Heart left ventricle (tissue), 16 donors: ENCODE results near the gene GLIS2. TPM values are rescaled to one million over a fixed set of nuclear protein-coding genes. Genes with fewer than 3 reads are reported as not detected.

ENCODE experiments used
- ATAC-seq, 4 donors: fragments of 200-7000 bp; cut with Tn5 transposase; one replicate each; pipeline ENCODE4 v1.9.1; 2020 to 2022; ENCODE audit warnings: moderate library complexity in 4 of 4, mild to moderate bottlenecking in 3 of 4, moderate number of reproducible peaks in 1 of 4
- DNase-seq, 5 donors: peaks; one replicate each; pipeline ENCODE4 v3.0.0-alpha.2; 2020
- H3K27ac ChIP-seq, 12 donors: fragments of 200-600 bp; sonication (generic) in 4 of 12; one replicate each; pipeline versions ENCODE4 v1.5.0 to v1.8.0; 2016 to 2022; ENCODE audit warnings: mild to moderate bottlenecking in 2 of 12
- H3K27me3 ChIP-seq, 9 donors: fragments of 200-600 bp; sonication (generic) in 2 of 9; one replicate each; pipeline versions ENCODE4 v1.5.1 to v1.8.0; 2016 to 2022; ENCODE audit warnings: mild to moderate bottlenecking in 3 of 9
- H3K36me3 ChIP-seq, 9 donors: fragments of 200-600 bp; sonication (generic) in 2 of 9; one replicate each; pipeline versions ENCODE4 v1.5.0 to v1.8.0; 2018 to 2022; ENCODE audit warnings: mild to moderate bottlenecking in 2 of 9
- H3K4me1 ChIP-seq, 12 donors: fragments of 200-600 bp; sonication (generic) in 4 of 12; one replicate each; pipeline versions ENCODE4 v1.5.0 to v1.8.0; 2016 to 2022; ENCODE audit warnings: mild to moderate bottlenecking in 3 of 12
- H3K4me3 ChIP-seq, 12 donors: fragments of 200-600 bp; sonication (generic) in 4 of 12; one replicate each; pipeline versions ENCODE4 v1.5.0 to v1.8.0; 2017 to 2022; ENCODE audit warnings: mild to moderate bottlenecking in 9 of 12, moderate library complexity in 4 of 12
- H3K9me3 ChIP-seq, 12 donors: fragments of 200-600 bp; sonication (generic) in 4 of 12; one replicate each; pipeline versions ENCODE4 v1.5.0 to v1.8.0; 2016 to 2022; ENCODE audit warnings: mild to moderate bottlenecking in 1 of 12
- CTCF ChIP-seq, 12 donors: fragments of 200-600 bp; sonication (generic) in 4 of 12; IDR thresholded peaks; one replicate each; pipeline versions ENCODE4 v1.5.0 to v1.8.0; 2018 to 2022; ENCODE audit warnings: antibody characterized with exemption in 12 of 12, mild to moderate bottlenecking in 5 of 12
- POLR2A ChIP-seq, 2 donors: fragments of 450-650 bp; IDR thresholded peaks; one replicate each; pipeline ENCODE4 v1.6.1; 2017; ENCODE audit warnings: antibody characterized with exemption in 2 of 2, mild to moderate bottlenecking in 2 of 2, moderate library complexity in 2 of 2
- WGBS, 4 donors: extraction: QIAGEN DNeasy Blood & Tissue Kit in 2 of 4; methylation state at CpG; one replicate each; pipeline versions ENCODE4 v1.1.5 to v1.1.7; 2013 to 2018; 5-methylcytosine and 5-hydroxymethylcytosine counted together
- intact Hi-C, 10 donors: fragments of 100-400 bp; cut with DNase I; formaldehyde crosslinking; loops; one replicate each; pipeline versions ENCODE4 v1.11.1 to v1.14.2; 2022
- polyA plus RNA-seq, 2 donors: library from polyadenylated mRNA; stranded (reverse); fragments of 200-250 nt; gene quantifications; one replicate each; pipeline ENCODE4 v1.2.3, GENCODE V29; 2013
- total RNA-seq, 9 donors: library from RNA; depleted of rRNA in 2 of 9; stranded (reverse); fragments of >200 nt in 2 of 9; fragmentation: NEBNext Ultra II Directional in 3 of 9; extraction: Animal tissue kit (Norgen Biotek cat#: 25700) in 3 of 9; gene quantifications; one replicate each; pipeline versions ENCODE4 v1.1.0 to v1.2.4, GENCODE V29; 2016 to 2023
- donor health status: ischemic (EF 13 %, LVEDD 7.1; RV severe dilation, severe dysfunction).
- donor health status: healthy with polysubstance abuse.
- donor health status: DM: no; HTN: yes; CAD: no.
- donor health status: DM: no; HTN: no; CAD: no.
- donor health status: ischemic (EF 25% LVEDD 6.9; RV normal size, moderate dysfunction).
- donor health status: ischemic (EF 25% LVEDD 5.7; RV mildly dilated, moderate dysfunction).
- donor health status: healthy.
- donor health status: DM: yes; HTN: yes; CAD: no.
- donor health status: ischemic (EF 35%, LVEDD 5.7; RV mildly dilated, moderate dysfunction).
- donor health status: nonischemic (EF 11% LVEDD 7.7; RV severe dilation, severe dysfunction).
- donor health status: DM: yes; HTN: yes; CAD: no.
- donor health status: PGD.
- donor health status: ischemic (EF 29% LVEDD 5.4; RV normal size, mild dysfunction).
- donor health status: nonischemic (EF 23%, LVEDD 6.1; RV moderate dilation, normal function).

GLIS2 gene
- total and polyA plus RNA-seq, 11 donors: 7.6 to 23.4 (median 12.7) TPM

- ATAC-seq (peak; percentile 55 to 82 (median 80)), DNase-seq (peak; percentile 82 to 91 (median 85))
- Histone ChIP-seq H3K4me1 (peaks cover 0 to 78% (median 54%) of the 10 kb centered on the region in 12 donors), H3K36me3 (no peaks in the 10 kb centered on the region), H3K27ac (peak within 1 kb of the TSS in 11 of 12 donors; percentile 73 to 89 (median 83)), H3K9me3 (no peaks in the 10 kb centered on the region), H3K27me3 (no peaks in the 10 kb centered on the region), H3K4me3 (peak within 1 kb of the TSS; percentile 34 to 86 (median 64))
- TF ChIP-seq POLR2A (IDR thresholded peaks at IDR 0.05): peak; percentile 89 to 99
- TF ChIP-seq CTCF (IDR thresholded peaks at IDR 0.05): no peak
- intact Hi-C loops: loop anchor here in 1 of 10 donors (2.0 kb wide), 1 partner anchor 17 kb away; no protein-coding TSS in a partner anchor
- 2 to 14% (median 4%) methylated on average over 14 to 50 of the region's 50 CpGs for WGBS, 4 donors
These were observed 55.6 kb downstream of the GLIS2 start, which contains the start of gene VASN for GRCh38 chr16:4371357-4372000. VASN (plus strand) TSS chr16:4371848; CDS start chr16:4380878, 9,030 bp downstream.

- peak overlapping the region in 11 of 12 donors; percentile 73 to 89 (median 83) for H3K27ac ChIP-seq
- ATAC-seq (peak in 1 of 4 donors; percentile 0), DNase-seq (no peak)
- peaks cover 5 to 84% (median 60%) of the 10 kb centered on the region in 12 donors for H3K4me1 ChIP-seq
- no peaks in the 10 kb centered on the region for H3K27me3 ChIP-seq
- 0 to 20% (median 7%) methylated on average over 7 to 43 of the region's 43 CpGs for WGBS, 4 donors
- peak overlapping the region; percentile 34 to 86 (median 64) for H3K4me3 ChIP-seq
- no peaks in the 10 kb centered on the region for H3K36me3 ChIP-seq
- no peaks in the 10 kb centered on the region for H3K9me3 ChIP-seq
- TF ChIP-seq POLR2A (IDR thresholded peaks at IDR 0.05): no peak
- no peak for TF ChIP-seq CTCF (IDR thresholded peaks at IDR 0.05)
- intact Hi-C loops: no loop called here
These were observed 56.2 kb downstream of the GLIS2 start for GRCh38 chr16:4372001-4372577.

GRCh38 chr16:4372578-4373355, 56.9 kb downstream of the GLIS2 start:
- Histone ChIP-seq H3K36me3 (peaks cover 0 to 4% (median 0%) of the 10 kb centered on the region in 9 donors), H3K4me3 (peak overlapping the region; percentile 34 to 86 (median 64)), H3K4me1 (peaks cover 5 to 91% (median 66%) of the 10 kb centered on the region in 12 donors), H3K9me3 (no peaks in the 10 kb centered on the region), H3K27me3 (no peaks in the 10 kb centered on the region), H3K27ac (peak overlapping the region in 11 of 12 donors; percentile 25 to 89 (median 83))
- intact Hi-C loops: no loop called here
- DNase-seq: peak in 1 of 5 donors; percentile 63
- no peak for TF ChIP-seq CTCF (IDR thresholded peaks at IDR 0.05)
- no peak for TF ChIP-seq POLR2A (IDR thresholded peaks at IDR 0.05)
- no peak for ATAC-seq
- 56 to 71% (median 63%) methylated on average over 8 to 10 of the region's 10 CpGs for WGBS, 4 donors
